ENCODE results near the gene LIPH. TPM values are rescaled to one million over a fixed set of nuclear protein-coding genes. Genes with fewer than 3 reads are reported as not detected.

LIPH gene
- total RNA-seq, 2 donors from 2014 or later, result 58.3 to 104 TPM

DNA sequence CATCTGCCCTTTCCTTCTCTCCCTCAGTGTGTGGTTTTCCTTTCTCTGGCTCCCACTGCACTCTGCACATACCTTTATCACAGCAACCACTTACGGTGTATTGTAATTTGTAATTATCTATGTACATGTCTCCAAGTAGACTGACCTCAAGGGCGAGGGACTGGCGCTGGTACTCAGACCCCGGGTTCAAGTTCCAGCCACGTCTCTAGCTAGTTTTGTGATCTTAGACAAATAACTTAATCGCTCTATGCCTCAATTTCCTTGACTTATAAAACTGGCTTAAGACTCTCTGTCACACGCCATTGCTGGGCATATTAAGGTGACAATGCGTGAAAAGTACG lies 33.1 kb upstream of the LIPH start:
- Histone ChIP-seq H3K27me3 (no peaks in the 10 kb centered on the region), H3K36me3 (no peaks in the 10 kb centered on the region), H3K9ac (ENCODE audit: low read depth in 2 of 2, low read length in 2 of 2) (peak overlapping the region; percentile 64 to 97), H3K4me1 (peaks cover 13% of the 10 kb centered on the region), H3K9me3 (no peaks in the 10 kb centered on the region), H3K4me3 (peak overlapping the region; percentile 96), H3K27ac (peak overlapping the region; percentile 92)
- TF ChIP-seq, protein P1, sequence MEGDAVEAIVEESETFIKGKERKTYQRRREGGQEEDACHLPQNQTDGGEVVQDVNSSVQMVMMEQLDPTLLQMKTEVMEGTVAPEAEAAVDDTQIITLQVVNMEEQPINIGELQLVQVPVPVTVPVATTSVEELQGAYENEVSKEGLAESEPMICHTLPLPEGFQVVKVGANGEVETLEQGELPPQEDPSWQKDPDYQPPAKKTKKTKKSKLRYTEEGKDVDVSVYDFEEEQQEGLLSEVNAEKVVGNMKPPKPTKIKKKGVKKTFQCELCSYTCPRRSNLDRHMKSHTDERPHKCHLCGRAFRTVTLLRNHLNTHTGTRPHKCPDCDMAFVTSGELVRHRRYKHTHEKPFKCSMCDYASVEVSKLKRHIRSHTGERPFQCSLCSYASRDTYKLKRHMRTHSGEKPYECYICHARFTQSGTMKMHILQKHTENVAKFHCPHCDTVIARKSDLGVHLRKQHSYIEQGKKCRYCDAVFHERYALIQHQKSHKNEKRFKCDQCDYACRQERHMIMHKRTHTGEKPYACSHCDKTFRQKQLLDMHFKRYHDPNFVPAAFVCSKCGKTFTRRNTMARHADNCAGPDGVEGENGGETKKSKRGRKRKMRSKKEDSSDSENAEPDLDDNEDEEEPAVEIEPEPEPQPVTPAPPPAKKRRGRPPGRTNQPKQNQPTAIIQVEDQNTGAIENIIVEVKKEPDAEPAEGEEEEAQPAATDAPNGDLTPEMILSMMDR (IDR thresholded peaks at IDR 0.05), result no peak
- DNase-seq, result peak; percentile 28
- intact Hi-C loops (cut with DNase I), result no loop called here

DNA sequence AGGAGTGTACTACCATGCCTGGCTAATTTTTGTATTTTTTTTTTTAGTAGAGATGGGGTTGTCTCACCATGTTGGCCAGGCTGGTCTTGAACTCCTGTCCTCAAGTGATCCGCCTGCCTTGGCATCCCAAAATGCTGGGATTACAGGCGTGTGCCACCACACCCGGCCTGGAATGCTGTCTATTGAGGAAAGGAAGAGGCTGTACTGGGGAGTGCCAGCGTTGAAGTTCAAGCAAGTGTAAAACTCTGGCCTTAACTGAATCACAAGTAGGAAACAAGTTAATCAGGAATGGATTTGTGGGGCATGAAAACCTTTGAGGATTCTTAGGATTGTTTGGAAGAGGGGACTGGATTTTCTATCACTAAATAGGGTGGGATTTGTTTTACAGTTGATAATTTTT lies 32.3 kb upstream of the LIPH start:
- Histone ChIP-seq H3K4me3 (no peak overlapping the region), H3K9me3 (no peaks in the 10 kb centered on the region), H3K4me1 (peaks cover 13% of the 10 kb centered on the region), H3K36me3 (no peaks in the 10 kb centered on the region), H3K9ac (ENCODE audit: low read depth in 2 of 2, low read length in 2 of 2) (no peak overlapping the region), H3K27me3 (no peaks in the 10 kb centered on the region), H3K27ac (no peak overlapping the region)
- TF ChIP-seq, protein P1 (IDR thresholded peaks at IDR 0.05), result no peak
- peak; percentile 26 for DNase-seq
- intact Hi-C loops (cut with DNase I), result loop anchor here (5.0 kb wide), 1 partner anchor 82 kb away; no protein-coding TSS in a partner anchor

DNA sequence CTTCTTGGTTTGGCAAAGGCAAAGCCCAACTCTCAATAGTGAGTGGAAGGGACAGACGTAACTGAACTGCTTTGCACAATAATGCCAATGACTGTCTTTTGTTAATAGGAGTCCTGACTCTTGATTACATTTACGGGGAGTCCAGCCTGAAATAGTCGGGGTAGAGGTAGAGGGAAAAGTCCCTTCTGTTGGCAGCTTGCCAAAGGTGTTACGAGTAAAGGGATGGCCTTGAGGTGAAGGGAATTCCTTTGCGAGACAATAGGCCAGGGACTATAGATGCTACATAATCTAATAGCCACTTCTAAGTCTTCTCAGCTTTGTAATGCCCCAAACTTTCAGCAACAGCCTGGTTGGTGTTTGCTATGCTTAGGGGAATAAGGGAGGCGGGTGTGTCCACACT lies 31.5 kb upstream of the LIPH start:
- no peak overlapping the region for H3K4me3 ChIP-seq
- H3K9ac ChIP-seq (ENCODE audit: low read depth in 2 of 2, low read length in 2 of 2), result no peak overlapping the region
- no peaks in the 10 kb centered on the region for H3K36me3 ChIP-seq
- intact Hi-C loops (cut with DNase I), result loop anchor here (5.0 kb wide), 1 partner anchor 82 kb away; no protein-coding TSS in a partner anchor
- no peaks in the 10 kb centered on the region for H3K27me3 ChIP-seq
- peak; percentile 30 for DNase-seq
- peaks cover 13% of the 10 kb centered on the region for H3K4me1 ChIP-seq
- no peaks in the 10 kb centered on the region for H3K9me3 ChIP-seq
- no peak overlapping the region for H3K27ac ChIP-seq
- TF ChIP-seq, protein P1 (IDR thresholded peaks at IDR 0.05), result no peak

DNA sequence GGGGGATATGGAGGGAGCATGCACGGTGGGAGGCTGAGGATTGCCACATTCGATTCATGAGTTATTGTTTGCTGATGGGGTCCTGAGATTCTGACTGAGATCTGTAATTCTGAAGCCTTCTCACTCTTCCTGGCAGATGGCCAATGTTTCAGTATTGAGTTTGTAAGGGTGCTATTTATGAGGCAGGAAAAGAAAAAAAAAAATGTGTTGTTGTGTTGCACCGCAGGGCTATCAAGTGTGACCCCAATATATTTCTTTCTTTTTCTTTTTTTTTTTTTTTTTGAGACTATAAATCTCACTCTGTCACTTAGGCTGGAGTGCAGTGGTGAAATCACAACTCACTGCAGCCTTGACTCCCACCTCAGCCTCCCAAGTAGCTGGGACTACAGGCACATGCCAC lies 30.5 kb upstream of the LIPH start:
- no peak for DNase-seq
- TF ChIP-seq, protein P1 (IDR thresholded peaks at IDR 0.05), result no peak
- intact Hi-C loops (cut with DNase I), result loop anchor here (5.0 kb wide), 1 partner anchor 81 kb away; no protein-coding TSS in a partner anchor
- Histone ChIP-seq H3K9me3 (no peaks in the 10 kb centered on the region), H3K4me1 (peaks cover 13% of the 10 kb centered on the region), H3K27ac (no peak overlapping the region), H3K27me3 (no peaks in the 10 kb centered on the region), H3K9ac (ENCODE audit: low read depth in 2 of 2, low read length in 2 of 2) (no peak overlapping the region), H3K4me3 (no peak overlapping the region), H3K36me3 (no peaks in the 10 kb centered on the region)

DNA sequence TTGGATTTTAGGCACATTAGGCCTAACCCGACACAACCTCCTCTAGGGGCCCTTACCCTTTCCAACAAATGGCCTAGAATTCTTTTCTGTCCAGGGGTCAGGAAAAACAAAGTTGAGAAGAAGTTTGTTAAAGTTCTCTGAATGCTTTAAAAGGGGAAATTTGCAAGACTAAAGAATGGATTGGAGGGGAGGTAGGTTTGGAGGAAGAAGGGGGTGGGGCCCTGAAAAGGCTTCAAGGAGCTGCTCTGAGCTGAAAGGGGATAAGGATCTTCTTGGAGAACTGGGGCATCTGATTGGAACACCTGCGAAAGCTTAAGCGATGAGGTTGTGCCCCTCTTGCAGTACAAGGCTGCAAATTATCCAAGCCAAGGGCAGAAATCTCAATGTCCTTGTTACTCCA lies 29.8 kb upstream of the LIPH start:
- Histone ChIP-seq H3K27ac (no peak overlapping the region), H3K4me3 (no peak overlapping the region), H3K9me3 (no peaks in the 10 kb centered on the region), H3K9ac (ENCODE audit: low read depth in 2 of 2, low read length in 2 of 2) (no peak overlapping the region), H3K36me3 (no peaks in the 10 kb centered on the region), H3K27me3 (no peaks in the 10 kb centered on the region), H3K4me1 (peaks cover 10% of the 10 kb centered on the region)
- DNase-seq, result no peak
- intact Hi-C loops (cut with DNase I), result loop anchor here (5.0 kb wide), 1 partner anchor 80 kb away; no protein-coding TSS in a partner anchor
- TF ChIP-seq, protein P1 (IDR thresholded peaks at IDR 0.05), result no peak

Measured in colonic mucosa (tissue), 4 donors.